Effector CD4-positive, alpha-beta T cell (primary cell): ENCODE results near the gene ATF5.
"Not testable (repeated sequence)": the region's sequence is repeated elsewhere in the genome, so short reads cannot be mapped to it uniquely, and the experiment has no call there.

ENCODE experiments used
- DNase-seq: peaks from one replicate; pipeline ENCODE4 v3.0.0-alpha.2; 2020

Gene ATF5

DNA sequence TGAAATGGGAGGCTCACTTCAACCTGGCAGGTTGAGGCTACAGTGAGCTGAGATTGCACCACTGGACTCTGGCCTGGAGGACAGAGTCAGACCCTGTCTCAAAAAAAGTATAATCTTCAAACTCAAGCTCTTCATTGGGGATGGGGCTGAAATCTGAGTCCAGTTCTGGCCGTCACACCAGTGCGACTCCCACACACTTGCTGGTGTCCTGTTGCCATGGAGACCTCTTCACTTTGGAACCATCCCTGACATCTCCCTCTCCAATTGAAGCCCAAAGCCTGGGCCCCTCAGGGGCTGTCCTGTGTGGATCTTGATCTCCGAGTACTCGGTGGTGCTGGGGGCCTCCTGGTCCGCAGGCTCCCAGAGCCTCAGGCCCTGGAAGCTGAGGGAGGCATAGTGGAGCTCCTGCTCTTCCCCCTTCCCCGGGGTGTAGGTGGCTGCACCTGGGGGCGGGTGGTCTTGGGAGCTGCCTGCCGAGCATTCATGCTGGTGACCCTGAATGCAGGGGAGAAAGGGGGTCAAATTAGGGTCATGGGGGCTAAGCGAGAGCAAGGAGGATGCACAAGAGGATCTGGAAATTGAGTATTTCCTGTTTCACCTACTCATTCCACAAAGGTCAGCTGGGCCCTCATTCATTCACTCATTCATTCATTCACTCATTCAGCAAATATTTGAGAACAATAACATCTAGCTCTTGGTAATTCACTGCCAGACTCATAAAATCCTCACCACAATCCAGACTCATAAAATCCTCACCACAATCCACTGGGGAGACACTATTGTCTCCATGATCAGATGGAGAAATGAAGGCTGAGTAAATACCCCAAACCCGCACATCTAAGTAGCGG is 21.0 kb downstream of the ATF5 start:
- no peak for DNase-seq

DNA sequence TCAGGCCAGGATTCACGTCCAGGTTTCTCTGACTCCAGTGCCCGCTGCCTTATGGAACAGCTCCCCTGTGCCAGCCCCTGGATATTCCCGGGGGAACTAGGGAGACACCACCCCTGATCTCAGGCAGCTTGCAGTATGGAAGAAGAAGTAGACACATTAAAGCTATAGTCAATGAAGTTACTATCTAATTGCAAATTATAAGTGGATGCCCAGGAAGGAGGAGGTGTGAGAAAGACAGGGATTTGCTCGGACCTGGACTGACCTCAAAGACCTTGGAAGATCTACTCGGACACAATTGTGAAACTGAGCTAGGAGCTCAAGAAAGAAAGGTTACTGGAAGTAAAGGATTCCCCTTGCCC is 21.6 kb downstream of the ATF5 start:
- no peak for DNase-seq

DNA sequence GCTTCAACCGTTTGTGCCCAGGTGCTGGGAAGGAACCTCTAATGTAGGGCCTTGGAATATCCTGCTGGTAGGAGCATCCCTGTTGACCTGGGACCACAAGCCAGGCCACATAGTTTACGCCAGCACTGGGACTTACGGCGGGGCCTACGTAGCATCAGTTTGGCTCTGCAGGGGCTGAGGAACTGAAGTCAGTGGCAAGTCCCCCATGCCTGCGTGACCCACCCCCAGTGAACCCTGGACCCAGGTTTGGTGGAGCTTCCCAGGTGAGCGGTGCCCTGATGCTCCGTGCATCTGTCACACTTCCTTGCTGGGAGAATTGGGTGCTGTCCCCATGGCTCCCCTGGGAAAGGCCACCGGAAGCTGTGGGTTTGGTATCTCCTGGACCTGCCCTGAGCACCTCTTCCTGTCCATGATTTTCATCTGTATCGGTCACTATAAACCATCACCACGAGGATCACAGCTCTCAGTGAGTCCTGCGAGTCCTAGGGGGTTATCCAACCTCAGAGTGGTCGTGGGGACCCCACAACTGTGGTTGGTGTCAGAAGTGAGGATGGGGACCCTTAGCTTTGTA is 22.0 kb downstream of the ATF5 start:
- DNase-seq, result no peak

DNA sequence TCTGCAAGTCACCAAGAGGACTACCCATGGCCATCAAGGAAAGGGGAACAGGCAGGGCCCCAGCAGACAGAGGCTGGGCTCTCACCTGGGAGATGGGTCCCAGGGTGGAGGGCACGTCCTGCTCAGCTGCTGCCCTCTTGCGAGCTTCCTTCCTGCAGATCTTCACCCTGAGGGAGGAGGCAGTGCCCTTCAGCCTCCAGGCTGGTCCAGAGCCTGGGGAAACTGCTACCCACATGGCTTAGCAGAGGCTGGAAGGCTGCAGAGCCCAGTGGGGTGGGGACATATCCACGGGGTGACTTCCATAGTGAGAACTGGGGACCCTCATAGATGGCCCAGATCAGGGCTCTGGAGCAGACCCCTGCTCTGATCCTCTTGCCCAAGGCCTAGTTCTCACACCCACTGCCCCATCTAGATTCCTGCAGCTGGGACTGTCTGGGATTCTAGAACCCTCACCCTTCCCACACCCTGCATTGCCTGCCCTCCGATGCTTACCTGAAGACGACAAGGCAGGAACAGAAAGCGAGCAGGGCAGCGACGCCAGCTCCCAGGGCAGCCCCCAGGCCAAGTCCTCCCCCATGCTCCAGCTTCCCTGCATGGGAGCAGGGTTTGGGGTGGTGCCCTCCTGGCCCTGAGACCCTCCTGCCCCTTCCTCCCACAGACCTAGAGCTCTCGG is 22.9 kb downstream of the ATF5 start:
- DNase-seq, result no peak

DNA sequence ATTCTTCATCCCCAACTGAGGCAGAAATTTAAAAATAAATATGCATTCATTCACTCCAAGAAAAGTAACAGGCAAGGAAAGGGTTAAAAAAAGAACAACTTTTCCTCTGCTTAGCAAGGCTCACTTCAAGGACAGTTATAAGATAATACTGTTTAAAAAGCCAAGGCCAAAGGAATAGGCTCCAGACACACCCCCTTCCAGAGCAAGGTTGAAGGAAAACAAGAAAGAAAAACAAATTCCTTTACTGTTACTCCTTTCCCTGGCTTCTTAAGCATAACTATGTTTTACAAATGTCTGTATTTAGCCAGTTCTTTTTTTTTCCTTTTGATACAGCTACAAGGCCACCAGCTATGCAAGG is 23.5 kb downstream of the ATF5 start:
- DNase-seq, result no peak

DNA sequence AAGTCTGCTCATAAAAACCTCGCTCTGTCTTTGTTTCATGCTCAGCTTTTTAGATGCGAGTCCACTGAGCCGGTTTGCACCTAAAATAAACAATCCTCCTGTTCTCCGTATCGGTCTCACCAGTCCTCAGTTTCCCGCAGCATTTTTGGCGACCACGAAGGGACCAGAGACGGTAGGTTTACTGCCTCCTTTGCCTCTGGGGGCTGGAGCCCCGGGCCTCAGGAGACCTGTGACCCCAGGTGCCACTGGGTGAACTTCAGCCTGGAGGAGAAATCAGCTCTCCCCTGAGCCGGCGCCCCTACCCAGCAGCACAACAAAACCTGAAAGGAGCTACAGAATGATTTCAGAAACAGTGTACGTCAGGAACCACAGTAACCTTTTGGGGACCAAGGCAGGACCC is 23.9 kb downstream of the ATF5 start:
- DNase-seq, result no peak

DNA sequence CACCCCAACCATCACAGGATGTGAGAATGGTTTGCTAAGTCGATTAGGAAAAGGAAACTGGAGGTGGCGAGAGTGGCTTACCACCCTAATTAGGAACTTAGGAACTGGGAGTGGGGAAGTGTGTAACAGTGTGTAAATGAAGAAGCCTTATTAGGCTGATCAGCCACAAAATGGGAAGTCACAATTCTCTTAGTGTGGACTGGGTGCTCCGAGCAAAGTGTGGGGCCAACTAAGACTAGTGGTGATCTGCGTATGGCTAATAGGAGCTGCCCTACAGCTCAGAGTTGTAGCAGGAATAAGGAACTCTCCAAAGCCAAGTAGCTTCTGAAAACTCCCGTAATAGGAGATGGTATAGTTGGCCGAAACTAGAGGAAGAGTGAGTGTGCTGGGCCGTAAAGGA is 24.4 kb downstream of the ATF5 start:
- no peak for DNase-seq

DNA sequence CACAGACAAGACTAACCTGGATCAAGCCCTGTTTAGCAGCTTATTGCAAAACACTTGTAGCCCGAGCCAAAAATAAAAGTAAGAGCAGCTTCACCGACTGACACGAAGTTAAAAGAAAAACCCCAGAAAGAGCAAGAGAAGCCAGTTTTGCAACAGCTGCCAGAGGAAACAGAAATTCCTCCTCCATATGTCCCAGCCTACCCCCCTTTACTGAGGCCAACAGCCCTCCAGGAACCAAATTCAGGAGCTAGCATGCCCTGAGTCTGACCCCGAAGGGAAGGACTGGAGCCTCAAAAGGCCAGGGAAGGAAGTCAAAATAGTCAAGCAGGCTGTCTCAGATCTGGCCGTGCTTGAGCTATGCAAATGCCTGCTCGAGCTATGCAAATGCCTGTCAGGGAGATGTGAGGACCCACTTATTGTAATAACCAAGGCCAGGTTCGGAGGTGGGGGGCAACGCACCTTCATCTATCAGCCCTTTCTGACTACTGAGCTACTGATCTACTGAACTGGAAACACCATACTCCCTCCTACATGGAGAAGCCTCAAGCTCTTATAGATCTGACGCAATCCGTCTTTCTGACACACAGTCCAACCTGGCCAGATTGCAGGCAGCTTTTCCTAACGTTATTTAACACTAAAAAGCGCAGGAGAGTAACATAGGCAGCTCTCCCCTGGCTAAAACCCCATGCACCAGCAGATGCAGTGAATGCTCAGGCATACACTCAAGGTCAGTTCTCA is 25.3 kb downstream of the ATF5 start:
- DNase-seq, result no peak

DNA sequence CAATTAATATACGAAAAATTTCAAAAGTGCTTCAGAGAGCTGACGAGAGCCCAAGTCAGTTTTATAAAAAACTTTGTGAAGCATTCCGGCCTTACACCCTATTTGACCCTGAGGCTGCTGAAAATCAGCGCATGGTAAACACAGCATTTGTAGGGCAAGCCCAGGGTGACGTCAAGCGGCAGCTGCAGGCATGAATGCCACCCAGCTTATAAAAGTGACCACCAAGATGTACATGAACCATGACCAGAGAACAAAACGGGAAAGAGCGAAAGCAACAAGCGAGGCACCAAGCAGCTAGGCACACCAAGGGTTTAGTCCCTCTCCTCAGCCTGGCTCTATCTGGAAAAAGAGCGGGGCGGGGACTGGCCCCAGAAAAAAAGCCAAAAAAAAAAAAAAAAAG is 25.9 kb downstream of the ATF5 start:
- no peak for DNase-seq

DNA sequence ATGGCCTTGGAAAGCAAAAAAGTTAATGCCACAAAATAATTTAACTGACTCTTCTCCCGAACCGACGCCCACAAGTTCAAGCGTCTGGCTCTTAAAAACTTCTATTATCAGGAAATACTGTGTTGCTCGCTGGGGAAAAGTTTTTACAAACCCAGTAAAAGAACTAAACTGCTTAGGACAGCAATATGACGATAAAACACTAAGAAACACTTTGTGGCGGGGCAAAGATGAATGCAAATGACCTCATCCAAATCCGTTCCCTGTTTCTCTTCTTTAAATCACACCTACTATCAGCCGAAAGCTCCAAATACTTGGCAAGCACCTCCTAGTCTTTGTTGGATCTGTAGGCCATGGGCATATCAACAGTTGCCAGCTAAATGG is 27.1 kb downstream of the ATF5 start:
- DNase-seq, result no peak

DNA sequence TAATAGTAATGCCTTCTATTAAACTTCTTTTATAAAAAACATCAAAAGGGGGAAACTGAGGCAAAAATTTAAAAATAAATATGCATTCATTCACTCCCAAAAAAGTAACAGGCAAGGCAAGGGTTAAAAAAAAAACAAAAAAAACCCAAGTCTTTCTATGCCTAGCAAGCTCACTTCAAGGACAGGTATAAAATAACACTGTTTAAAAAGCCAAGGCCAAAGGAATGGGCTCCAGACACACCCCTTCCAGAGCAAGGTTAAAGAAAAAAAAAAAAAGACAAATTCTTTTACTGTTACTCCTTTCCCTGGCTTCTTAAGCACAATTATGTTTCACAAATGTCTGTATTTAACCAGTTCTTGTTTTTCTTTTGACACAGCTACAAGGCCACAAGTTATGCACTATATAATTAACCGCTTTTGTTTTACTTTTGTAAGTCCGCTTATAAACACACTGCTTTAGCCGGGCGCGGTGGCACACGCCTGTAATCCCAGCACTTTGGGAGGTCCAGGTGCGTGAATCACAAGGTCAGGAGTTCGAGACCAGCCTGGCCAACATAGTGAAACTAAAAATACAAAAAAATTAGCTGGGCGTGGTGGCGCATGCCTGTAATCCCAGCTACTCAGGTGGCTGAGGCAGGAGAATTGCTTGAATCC is 28.4 kb downstream of the ATF5 start:
- DNase-seq, result no peak

DNA sequence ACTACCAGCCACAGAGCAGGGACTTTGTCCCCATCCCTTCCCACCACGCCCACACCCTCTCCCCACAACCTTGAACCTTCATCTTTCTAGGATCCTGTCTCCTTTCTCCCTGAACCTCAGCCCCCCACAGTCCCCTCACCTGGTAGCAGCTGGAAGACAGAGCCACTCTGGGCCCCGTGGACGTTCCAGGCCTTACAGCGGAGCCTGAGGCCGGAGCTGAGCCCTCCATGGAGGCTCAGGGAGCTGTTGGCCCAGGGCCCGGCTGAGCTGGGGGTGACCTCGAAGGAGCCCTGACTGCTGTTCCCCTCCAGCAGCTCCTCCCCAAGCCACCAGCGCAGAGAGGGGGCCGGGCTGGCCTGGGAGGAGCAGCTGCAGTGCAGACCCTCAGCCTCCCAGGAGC is 29.1 kb downstream of the ATF5 start:
- not testable (repeated sequence) for DNase-seq

DNA sequence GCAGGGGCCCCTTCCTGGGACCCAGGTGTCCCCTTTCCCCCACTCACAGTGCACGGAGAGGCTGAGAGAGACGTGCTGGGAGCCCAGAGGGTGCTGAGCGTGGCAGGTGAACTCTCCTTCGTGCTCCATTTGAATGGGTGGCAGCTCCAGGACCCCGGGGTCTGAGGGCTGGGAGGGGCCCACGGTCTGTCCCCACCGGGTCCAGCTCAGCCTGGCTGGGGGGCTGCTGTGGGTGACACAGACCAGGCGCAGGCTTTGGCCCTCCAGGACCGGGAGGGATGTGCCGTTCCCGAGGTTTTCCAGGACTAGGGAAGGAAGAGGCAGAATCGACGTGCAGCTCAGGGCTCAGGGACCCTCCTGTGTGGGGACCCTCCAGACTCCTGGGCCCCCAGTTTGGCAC is 29.6 kb downstream of the ATF5 start:
- not testable (repeated sequence) for DNase-seq

DNA sequence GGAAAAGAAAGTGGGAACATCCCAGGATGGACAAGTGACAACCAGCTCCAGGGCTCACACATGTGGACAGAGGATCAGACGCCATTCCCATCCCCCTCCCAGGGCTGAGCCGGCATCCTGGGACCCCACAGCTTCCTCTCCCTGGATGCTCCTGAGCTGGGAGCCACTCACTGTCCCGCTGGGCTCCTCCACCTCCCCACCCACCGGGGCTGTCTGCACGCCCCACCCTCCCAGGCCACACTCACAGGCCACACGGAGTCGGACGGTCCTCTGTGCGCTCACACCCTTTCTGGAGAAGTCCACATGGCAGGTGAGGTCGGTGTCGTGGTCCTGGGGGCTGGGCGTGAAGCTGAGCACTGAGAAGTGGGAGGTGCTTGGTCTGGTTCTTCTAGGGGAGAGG is 30.9 kb downstream of the ATF5 start:
- DNase-seq, result not testable (repeated sequence)

DNA sequence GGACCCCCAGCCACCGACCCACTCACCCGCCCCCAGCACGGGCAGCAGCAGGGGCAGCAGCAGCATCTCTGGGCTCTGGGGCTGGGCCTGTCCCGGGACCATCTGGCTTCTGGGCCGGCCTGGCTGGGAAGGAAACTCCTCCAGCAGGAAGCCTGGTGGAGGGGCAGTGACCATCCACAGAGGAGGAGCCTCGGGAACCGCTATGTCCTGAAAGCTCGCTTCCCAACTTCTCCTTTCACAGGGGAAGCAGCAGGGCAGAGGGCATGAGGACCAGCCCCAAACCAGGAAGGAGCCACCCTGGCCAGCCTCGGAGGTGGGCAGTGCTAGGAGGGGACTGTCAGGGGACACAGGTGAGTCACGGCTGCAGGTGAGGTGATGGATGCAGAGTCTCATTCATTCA is 32.0 kb downstream of the ATF5 start, which contains the start of gene SIGLEC11:
TSS of gene SIGLEC11 (minus strand) at position 193 of the 400 bp plus-strand sequence. CDS start at position 102, 91 bp downstream.
- not testable (repeated sequence) for DNase-seq

DNA sequence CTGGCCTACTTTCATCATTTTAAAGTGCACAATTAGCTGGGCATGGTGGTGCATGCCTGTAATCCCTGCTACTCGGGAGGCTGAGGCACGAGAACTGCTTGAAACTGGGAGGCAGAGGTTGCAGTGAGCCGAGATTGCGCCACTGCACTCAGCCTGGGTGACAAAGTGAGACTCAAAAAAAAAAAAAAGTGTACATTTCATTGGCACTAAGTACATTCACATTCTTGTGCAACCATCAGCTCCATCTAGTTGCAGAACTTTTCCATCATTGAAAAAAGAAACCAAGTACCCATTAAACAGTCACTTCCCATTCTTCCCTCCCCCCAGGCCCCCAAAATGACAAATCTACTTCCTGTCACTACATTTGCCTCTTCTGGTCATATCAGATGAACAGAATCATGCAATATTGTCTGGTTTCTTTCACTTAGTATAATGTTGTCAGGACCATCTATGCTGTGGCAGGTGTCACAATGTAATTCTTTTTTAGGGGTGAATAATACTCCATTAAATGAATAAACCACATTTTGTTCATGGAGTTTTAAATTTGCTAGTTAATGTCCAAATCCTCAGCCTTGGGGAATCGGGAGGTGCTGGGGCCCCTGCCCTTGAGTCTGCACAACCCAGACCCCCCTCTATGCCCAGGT is 39.4 kb downstream of the ATF5 start:
- DNase-seq, result no peak

DNA sequence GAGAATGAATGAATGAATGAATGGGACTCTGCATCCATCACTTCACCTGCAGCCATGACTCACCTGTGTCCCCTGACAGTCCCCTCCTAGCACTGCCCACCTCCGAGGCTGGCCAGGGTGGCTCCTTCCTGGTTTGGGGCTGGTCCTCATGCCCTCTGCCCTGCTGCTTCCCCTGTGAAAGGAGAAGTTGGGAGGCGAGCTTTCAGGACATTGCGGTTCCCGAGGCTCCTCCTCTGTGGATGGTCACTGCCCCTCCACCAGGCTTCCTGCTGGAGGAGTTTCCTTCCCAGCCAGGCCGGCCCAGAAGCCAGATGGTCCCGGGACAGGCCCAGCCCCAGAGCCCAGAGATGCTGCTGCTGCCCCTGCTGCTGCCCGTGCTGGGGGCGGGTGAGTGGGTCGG is 40.4 kb downstream of the ATF5 start:
- DNase-seq, result not testable (repeated sequence)

DNA sequence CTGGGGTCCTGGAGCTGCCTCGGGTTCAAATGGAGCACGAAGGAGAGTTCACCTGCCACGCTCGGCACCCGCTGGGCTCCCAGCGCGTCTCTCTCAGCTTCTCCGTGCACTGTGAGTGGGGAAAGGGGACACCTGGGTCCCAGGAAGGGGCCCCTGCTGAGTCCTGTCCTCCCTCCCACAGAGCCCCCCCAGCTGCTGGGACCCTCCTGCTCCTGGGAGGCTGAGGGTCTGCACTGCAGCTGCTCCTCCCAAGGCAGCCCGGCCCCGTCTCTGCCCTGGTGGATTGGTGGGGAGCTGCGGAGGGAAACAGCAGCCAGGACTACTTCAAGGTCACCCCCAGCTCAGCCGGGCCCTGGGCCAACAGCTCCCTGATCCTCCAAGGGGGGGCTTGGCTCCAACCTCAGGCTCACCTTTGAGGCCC is 43.0 kb downstream of the ATF5 start:
- no peak for DNase-seq

DNA sequence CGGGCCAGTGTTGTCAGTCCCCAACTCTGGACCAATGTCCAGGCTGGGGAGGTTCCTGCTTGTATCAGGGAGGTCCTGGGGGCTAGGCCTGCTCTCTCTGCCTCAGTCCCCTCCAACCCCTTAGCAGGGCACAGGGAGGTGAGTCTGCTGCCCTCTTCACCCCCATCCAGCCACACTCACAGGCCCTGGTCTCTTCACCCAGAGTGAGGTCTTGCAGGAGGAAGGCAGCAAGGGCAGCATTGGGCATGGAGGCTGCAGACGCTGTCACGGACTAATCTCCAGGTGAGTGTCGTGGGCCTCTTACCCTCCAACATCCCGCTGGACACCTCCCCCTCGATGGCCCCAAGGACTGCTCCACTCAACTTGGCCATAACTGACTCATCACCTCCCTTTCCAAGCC is 43.8 kb downstream of the ATF5 start:
- DNase-seq, result no peak

DNA sequence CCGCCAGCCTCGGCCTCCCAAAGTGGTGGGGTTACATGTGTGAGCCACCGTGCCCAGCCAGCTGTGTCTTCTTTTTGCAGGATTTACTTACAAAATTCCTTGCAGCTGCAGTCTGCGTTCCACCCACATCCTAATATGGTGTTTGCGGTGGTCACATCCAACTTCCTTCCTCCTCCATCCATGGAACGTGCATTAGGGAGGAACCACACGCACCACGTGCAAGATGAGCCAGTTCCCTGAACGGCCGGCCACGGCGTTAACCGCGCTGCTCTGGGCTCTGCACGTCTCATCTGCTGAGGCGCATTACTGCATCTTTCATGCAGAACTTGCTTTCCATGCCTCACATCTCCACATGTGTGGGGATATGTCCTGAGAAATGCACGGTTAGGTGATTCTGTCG is 45.0 kb downstream of the ATF5 start:
- no peak for DNase-seq

DNA sequence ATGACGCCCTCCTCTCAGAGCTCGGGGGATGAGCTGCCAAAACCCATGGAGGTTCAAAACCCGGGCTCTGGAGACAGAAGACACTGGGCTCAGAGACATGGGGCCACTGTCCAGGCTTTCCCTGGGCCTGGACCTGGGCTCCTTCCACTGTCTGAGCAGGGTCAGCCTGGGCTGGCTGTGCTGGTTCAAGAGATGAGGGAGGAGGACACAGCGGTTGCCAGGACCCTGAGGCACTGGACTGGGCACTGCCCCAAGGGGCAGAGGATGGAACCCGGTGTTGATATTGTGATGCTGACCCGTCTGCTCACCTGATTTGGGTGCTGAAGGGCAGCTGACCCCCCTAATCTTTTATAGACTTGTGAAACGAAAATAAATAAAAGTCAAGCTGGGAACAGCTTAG is 46.0 kb downstream of the ATF5 start:
- DNase-seq, result no peak

DNA sequence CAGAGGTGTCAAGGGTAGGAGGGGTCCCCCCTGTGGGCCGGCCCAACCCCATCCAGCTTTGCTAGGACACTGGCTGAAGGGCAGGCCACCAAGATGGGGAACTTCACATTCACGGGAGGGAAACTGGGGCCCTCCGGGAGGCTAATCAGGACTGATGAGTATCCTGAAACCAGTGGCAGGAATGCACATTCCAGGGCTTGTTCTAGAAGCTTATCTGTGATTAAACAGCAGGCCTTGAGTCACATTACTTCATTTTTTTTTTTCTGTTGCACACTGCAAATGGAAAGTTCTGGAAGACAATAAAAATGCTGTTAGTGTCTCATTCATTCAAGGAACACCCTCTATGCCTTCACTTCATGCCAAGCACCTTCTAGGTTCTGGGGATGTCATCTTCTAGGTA is 47.5 kb downstream of the ATF5 start:
- DNase-seq, result no peak
